Epithelial cell of prostate (primary cell): ENCODE measurements around the gene SIM1.
"Not testable (repeated sequence)": the region's sequence is repeated elsewhere in the genome, so short reads cannot be mapped to it uniquely, and the experiment has no call there.

Experiments used
- DNase-seq: peaks from one replicate; pipeline ENCODE4 v3.0.0-alpha.2; 2011; ENCODE audit warnings: low read depth, low spot score
- H3K27ac ChIP-seq: fragments of 450-650 bp; 2 replicates; pipeline ENCODE4 v1.5.1; 2017; ENCODE audit warnings: mild to moderate bottlenecking

Gene SIM1

GRCh38 chr6:100370265-100370664, 94.5 kb downstream of the SIM1 start:
- DNase-seq = no peak
- no peak overlapping the region for H3K27ac ChIP-seq

- peak; percentile 79 for DNase-seq
- peak overlapping the region; percentile 78 for H3K27ac ChIP-seq
Observed at GRCh38 chr6:100366419-100366818, 98.3 kb downstream of the SIM1 start.

- DNase-seq = no peak
- peak overlapping the region; percentile 3 for H3K27ac ChIP-seq
Observed at GRCh38 chr6:100363651-100364050, 101.1 kb downstream of the SIM1 start.

- not testable (repeated sequence) for DNase-seq, H3K27ac ChIP-seq
Observed at GRCh38 chr6:100354736-100355641, 109.7 kb downstream of the SIM1 start.

- DNase-seq = peak; percentile 20
- no peak overlapping the region for H3K27ac ChIP-seq
Observed at GRCh38 chr6:100353276-100354015, 111.3 kb downstream of the SIM1 start.

GRCh38 chr6:100350139-100350538, 114.6 kb downstream of the SIM1 start:
- no peak overlapping the region for H3K27ac ChIP-seq
- no peak for DNase-seq

- DNase-seq = no peak
- no peak overlapping the region for H3K27ac ChIP-seq
Observed at GRCh38 chr6:100349366-100349765, 115.4 kb downstream of the SIM1 start.

- no peak overlapping the region for H3K27ac ChIP-seq
- DNase-seq = no peak
Observed at GRCh38 chr6:100347901-100348550, 116.7 kb downstream of the SIM1 start.

GRCh38 chr6:100346828-100347227, 117.9 kb downstream of the SIM1 start:
- DNase-seq = no peak
- H3K27ac ChIP-seq = peak overlapping the region; percentile 43

- no peak for DNase-seq
- peak overlapping the region; percentile 43 for H3K27ac ChIP-seq
Observed at GRCh38 chr6:100346203-100346602, 118.5 kb downstream of the SIM1 start.

GRCh38 chr6:100344761-100345160, 120.0 kb downstream of the SIM1 start:
- H3K27ac ChIP-seq = no peak overlapping the region
- DNase-seq = no peak

- DNase-seq = no peak
- H3K27ac ChIP-seq = no peak overlapping the region
Observed at GRCh38 chr6:100344321-100344720, 120.4 kb downstream of the SIM1 start.

GRCh38 chr6:100343316-100344077, 121.2 kb downstream of the SIM1 start:
- no peak overlapping the region for H3K27ac ChIP-seq
- no peak for DNase-seq

- no peak overlapping the region for H3K27ac ChIP-seq
- no peak for DNase-seq
Observed at GRCh38 chr6:100342830-100343229, 121.9 kb downstream of the SIM1 start.

- DNase-seq = no peak
- no peak overlapping the region for H3K27ac ChIP-seq
Observed at GRCh38 chr6:100339574-100340255, 125.0 kb downstream of the SIM1 start.

- no peak overlapping the region for H3K27ac ChIP-seq
- no peak for DNase-seq
Observed at GRCh38 chr6:100338090-100338489, 126.6 kb downstream of the SIM1 start.

- DNase-seq = no peak
- H3K27ac ChIP-seq = no peak overlapping the region
Observed at GRCh38 chr6:100336876-100337275, 127.8 kb downstream of the SIM1 start.

- no peak for DNase-seq
- no peak overlapping the region for H3K27ac ChIP-seq
Observed at GRCh38 chr6:100335991-100336390, 128.7 kb downstream of the SIM1 start.
